SK-N-DZ (cell line): ENCODE results near the gene HTT-AS.
"Not testable (repeated sequence)": the region's sequence is repeated elsewhere in the genome, so short reads cannot be mapped to it uniquely, and the experiment has no call there.

Source experiments
- DNase-seq: peaks from one replicate; pipeline ENCODE4 v3.0.0-alpha.2; 2015; ENCODE audit warnings: low spot score

HTT-AS gene

GRCh38 chr4:3051141-3051897, 23.0 kb downstream of the HTT-AS start:
- DNase-seq: not testable (repeated sequence)

GRCh38 chr4:3047464-3048286, 26.7 kb downstream of the HTT-AS start:
- peak; percentile 64 for DNase-seq

- DNase-seq: no peak
These were observed 27.7 kb downstream of the HTT-AS start for GRCh38 chr4:3046623-3047022.

GRCh38 chr4:3046162-3046561, 28.2 kb downstream of the HTT-AS start:
- no peak for DNase-seq

GRCh38 chr4:3044870-3045819, 29.2 kb downstream of the HTT-AS start:
- DNase-seq: no peak

GRCh38 chr4:3043282-3044020, 30.9 kb downstream of the HTT-AS start:
- no peak for DNase-seq

GRCh38 chr4:3042226-3042625, 32.1 kb downstream of the HTT-AS start:
- no peak for DNase-seq

GRCh38 chr4:3041192-3042142, 32.9 kb downstream of the HTT-AS start:
- peak; percentile 52 for DNase-seq

- DNase-seq: no peak
These were observed 33.7 kb downstream of the HTT-AS start for GRCh38 chr4:3040452-3041191.

- DNase-seq: no peak
These were observed 34.5 kb downstream of the HTT-AS start for GRCh38 chr4:3039706-3040366.

- no peak for DNase-seq
These were observed 36.3 kb downstream of the HTT-AS start for GRCh38 chr4:3037957-3038461.

- DNase-seq: no peak
These were observed 38.0 kb downstream of the HTT-AS start for GRCh38 chr4:3036131-3036952.

GRCh38 chr4:3035674-3036073, 38.7 kb downstream of the HTT-AS start:
- no peak for DNase-seq

GRCh38 chr4:3035249-3035648, 39.1 kb downstream of the HTT-AS start:
- DNase-seq: no peak

GRCh38 chr4:3034231-3034630, 40.1 kb downstream of the HTT-AS start:
- DNase-seq: no peak

GRCh38 chr4:3031357-3032082, 42.8 kb downstream of the HTT-AS start:
- no peak for DNase-seq
